BJ (cell line): ENCODE data around the gene IL18RAP. TPM values are rescaled to one million over a fixed set of nuclear protein-coding genes. Genes with fewer than 3 reads are reported as not detected.

Source experiments
- CTCF ChIA-PET: fragments of 350-600 bp; formaldehyde crosslinking; extraction: SDS; loops from one replicate; lab custom pipeline; 2021; ENCODE audit warnings: antibody characterized with exemption, inconsistent platforms; lab: Yijun Ruan, JAX
- POLR2A ChIA-PET: fragments of 300-600 bp; sonication (Branson Sonifier 250); formaldehyde crosslinking; extraction: SDS; loops from one replicate; lab custom pipeline; 2021; ENCODE audit warnings: antibody characterized with exemption; lab: Charles Lee
- DNase-seq: peaks from one replicate; pipeline ENCODE4 v3.0.0-alpha.2; 2011; ENCODE audit warnings: low read depth
- H3K27me3 ChIP-seq: 2 replicates; pipeline ENCODE4 v1.6.0; 2011; ENCODE audit warnings: low read length; ENCODE audit not compliant: control insufficient read depth, insufficient read depth
- H3K36me3 ChIP-seq: 2 replicates; pipeline ENCODE4 v1.5.1; 2011; ENCODE audit warnings: low read length; ENCODE audit not compliant: control insufficient read depth, insufficient read depth
- H3K4me3 ChIP-seq: 2 replicates; pipeline ENCODE4 v1.5.1; 2011; ENCODE audit warnings: low read depth, mild to moderate bottlenecking, control low read depth, low read length
- polyA plus RNA-seq: library from polyadenylated mRNA; depleted of rRNA; stranded (reverse); fragments of >200 nt; gene quantifications from 2 replicates; pipeline ENCODE4 v1.2.3, GENCODE V29; 2011; rRNA removed
- small RNA-seq: library from RNA; depleted of rRNA; stranded (forward); fragments of <200 nt; gene quantifications from one replicate; pipeline ENCODE3, GENCODE V24; 2012; ENCODE audit warnings: low replicate concordance, low read depth; ENCODE audit not compliant: insufficient read length
- TF ChIP-seq, protein P1 (sequence below): IDR thresholded peaks from 2 replicates; pipeline ENCODE4 v1.5.1; 2011; ENCODE audit warnings: low read depth, mild to moderate bottlenecking, control low read depth, inconsistent platforms, low read length, moderate library complexity; ENCODE audit not compliant: insufficient read depth

IL18RAP gene
- polyA plus RNA-seq, 1 experiment, result not detected

DNA sequence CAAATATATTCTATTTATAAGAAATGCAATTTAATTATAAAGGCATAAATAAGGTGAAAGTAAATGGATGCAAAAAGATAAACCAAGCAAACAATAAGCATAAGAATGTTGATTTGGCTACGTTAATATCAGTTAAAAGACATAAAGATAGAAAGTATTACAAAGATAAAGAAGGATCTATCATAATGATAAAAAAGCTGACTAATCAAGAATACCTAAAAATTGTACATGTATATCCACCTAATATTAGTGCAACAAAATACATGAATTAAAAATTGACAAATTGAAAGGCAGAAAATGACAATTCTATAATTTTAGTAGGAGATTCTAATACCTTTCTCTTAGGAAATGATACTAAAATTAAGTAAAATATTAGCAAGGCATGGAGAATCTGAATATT lies 71.6 kb downstream of the IL18RAP start:
- POLR2A ChIA-PET, result no interaction called here
- no peak for DNase-seq
- H3K27me3 ChIP-seq, result 0 out of 2 replicates have a peak, but pooled peaks cover 1% of the 10 kb centered on the region
- no peaks in the 10 kb centered on the region for H3K36me3 ChIP-seq
- TF ChIP-seq, protein P1, sequence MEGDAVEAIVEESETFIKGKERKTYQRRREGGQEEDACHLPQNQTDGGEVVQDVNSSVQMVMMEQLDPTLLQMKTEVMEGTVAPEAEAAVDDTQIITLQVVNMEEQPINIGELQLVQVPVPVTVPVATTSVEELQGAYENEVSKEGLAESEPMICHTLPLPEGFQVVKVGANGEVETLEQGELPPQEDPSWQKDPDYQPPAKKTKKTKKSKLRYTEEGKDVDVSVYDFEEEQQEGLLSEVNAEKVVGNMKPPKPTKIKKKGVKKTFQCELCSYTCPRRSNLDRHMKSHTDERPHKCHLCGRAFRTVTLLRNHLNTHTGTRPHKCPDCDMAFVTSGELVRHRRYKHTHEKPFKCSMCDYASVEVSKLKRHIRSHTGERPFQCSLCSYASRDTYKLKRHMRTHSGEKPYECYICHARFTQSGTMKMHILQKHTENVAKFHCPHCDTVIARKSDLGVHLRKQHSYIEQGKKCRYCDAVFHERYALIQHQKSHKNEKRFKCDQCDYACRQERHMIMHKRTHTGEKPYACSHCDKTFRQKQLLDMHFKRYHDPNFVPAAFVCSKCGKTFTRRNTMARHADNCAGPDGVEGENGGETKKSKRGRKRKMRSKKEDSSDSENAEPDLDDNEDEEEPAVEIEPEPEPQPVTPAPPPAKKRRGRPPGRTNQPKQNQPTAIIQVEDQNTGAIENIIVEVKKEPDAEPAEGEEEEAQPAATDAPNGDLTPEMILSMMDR, result no peak
- CTCF ChIA-PET, result no interaction called here
- H3K4me3 ChIP-seq, result no peak overlapping the region

GRCh38 chr2:102498414-102498813 lies 75.5 kb downstream of the IL18RAP start:
- TF ChIP-seq, protein P1, result no peak
- ChIA-PET CTCF (interaction anchor here (0.7 kb wide), 1 partner anchor 14 kb away, joined by 3 read pairs; no protein-coding TSS in a partner anchor), POLR2A (interaction anchor here (0.7 kb wide), 1 partner anchor 45 kb away, joined by 3 read pairs; no protein-coding TSS in a partner anchor)
- DNase-seq, result no peak
- no peaks in the 10 kb centered on the region for H3K27me3 ChIP-seq
- H3K36me3 ChIP-seq, result no peaks in the 10 kb centered on the region
- H3K4me3 ChIP-seq, result no peak overlapping the region

- ChIA-PET CTCF (interaction anchor here (1.5 kb wide), 1 partner anchor 116 kb away, joined by 4 read pairs; no protein-coding TSS in a partner anchor), POLR2A (no interaction called here)
- TF ChIP-seq, protein P1, result no peak
- no peaks in the 10 kb centered on the region for H3K27me3 ChIP-seq
- no peak for DNase-seq
- H3K4me3 ChIP-seq, result no peak overlapping the region
- H3K36me3 ChIP-seq, result no peaks in the 10 kb centered on the region
These were observed 76.6 kb downstream of the IL18RAP start for GRCh38 chr2:102499558-102499957.

Small RNAs within 50 kb of the gene (small RNA-seq; reads per million reads assigned to genes)
- gene MIR4772, result not detected

Other genes starting within 250 kb of the IL18RAP start
- 0.09 and 0.11 TPM in 2 replicates for gene IL1RL2, start 236.1 kb upstream of the IL18RAP start, polyA plus RNA-seq
- not detected in 2 replicates for gene IL1RL1, start 111.6 kb upstream of the IL18RAP start, polyA plus RNA-seq
- 0.11 TPM in 1 of 2 replicates, not detected in the other for gene IL18R1, start 67.4 kb upstream of the IL18RAP start, polyA plus RNA-seq
- not detected in 2 replicates for gene SLC9A4, start 50.1 kb downstream of the IL18RAP start, polyA plus RNA-seq
- not detected in 2 replicates for gene SLC9A2, start 196.4 kb downstream of the IL18RAP start, polyA plus RNA-seq